DMS 273 treated with DMSO at 0.1 percent for 48 hours (cell line): ENCODE data around the gene ACAD8.

Experiments
- DNase-seq: peaks from one replicate; lab custom pipeline; 2025; lab: John Stamatoyannopoulos, UW

ACAD8 gene

GRCh38 chr11:134291196-134291595 lies 37.8 kb downstream of the ACAD8 start:
- DNase-seq = no peak

- DNase-seq = no peak
Observed at GRCh38 chr11:134292661-134293060, 39.3 kb downstream of the ACAD8 start.

- DNase-seq = no peak
Observed at GRCh38 chr11:134293119-134294113, 40.0 kb downstream of the ACAD8 start.

- DNase-seq = no peak
Observed at GRCh38 chr11:134294664-134295063, 41.3 kb downstream of the ACAD8 start.

GRCh38 chr11:134312223-134312622 lies 58.9 kb downstream of the ACAD8 start:
- no peak for DNase-seq

- no peak for DNase-seq
Observed at GRCh38 chr11:134312807-134313206, 59.4 kb downstream of the ACAD8 start.

- DNase-seq = no peak
Observed at GRCh38 chr11:134313379-134313778, 60.0 kb downstream of the ACAD8 start.

- no peak for DNase-seq
Observed at GRCh38 chr11:134313821-134314607, 60.6 kb downstream of the ACAD8 start.
